Gastroesophageal sphincter (tissue), 3 donors: ENCODE data around the gene NRXN3.

Experiments used
- CTCF ChIP-seq, 4 experiments: fragments of 200-600 bp in 2 of 4; fragments of 450-650 bp in 2 of 4; sonication (generic) in 1 of 4; IDR thresholded peaks; one replicate each; pipeline ENCODE4 v1.5.1; 2017 to 2019; ENCODE audit warnings: antibody characterized with exemption in 4 of 4, mild to moderate bottlenecking in 2 of 4, moderate library complexity in 2 of 4
- POLR2A ChIP-seq, 2 donors: fragments of 450-650 bp; IDR thresholded peaks; one replicate each; pipeline ENCODE4 v1.6.1; 2017; ENCODE audit warnings: antibody characterized with exemption in 2 of 2, mild to moderate bottlenecking in 2 of 2, moderate library complexity in 1 of 2

- no peak for TF ChIP-seq POLR2A (IDR thresholded peaks at IDR 0.05)
- TF ChIP-seq CTCF (IDR thresholded peaks at IDR 0.05) = no peak
These were observed 1026.0 kb downstream of the NRXN3 start for GRCh38 chr14:79196216-79196615.
